Measurements from ENCODE around the gene MPST. TPM values are rescaled to one million over a fixed set of nuclear protein-coding genes. Genes with fewer than 3 reads are reported as not detected.

Gene MPST
- total RNA-seq, 2 experiments from 2014 or later = 1.7 to 1.8 TPM

- Mint-ChIP-seq H3K9me3 (no peaks in the 10 kb centered on the region), H3K36me3 (ENCODE audit: low read depth) (no peaks in the 10 kb centered on the region)
These were observed 53.1 kb downstream of the MPST start for GRCh38 chr22:37072673-37073072.

GRCh38 chr22:37074537-37074936 is 55.0 kb downstream of the MPST start:
- Mint-ChIP-seq H3K27ac (no peak overlapping the region), H3K9me3 (no peaks in the 10 kb centered on the region), H3K4me3 (no peak overlapping the region), H3K36me3 (ENCODE audit: low read depth) (no peaks in the 10 kb centered on the region), H3K4me1 (ENCODE audit: low read depth) (peaks cover 19% of the 10 kb centered on the region), H3K27me3 (peaks cover 8% of the 10 kb centered on the region)
- Histone ChIP-seq H3K27ac (ENCODE audit: low read depth in 1 of 2, low read length in 2 of 2) (no peak overlapping the region), H3K9me3 (ENCODE audit: control insufficient read depth in 1 of 2, insufficient read depth in 1 of 2, low read length in 2 of 2) (peaks cover 0 to 3% of the 10 kb centered on the region in 2 experiments), H3K36me3 (ENCODE audit: insufficient read depth, low read length) (no peaks in the 10 kb centered on the region), H3K4me3 (ENCODE audit: low read length) (no peak overlapping the region), H3K27me3 (ENCODE audit: control insufficient read depth in 1 of 2, insufficient read depth in 2 of 2, low read length in 2 of 2) (peaks cover 14 to 15% of the 10 kb centered on the region in 2 experiments), H3K4me1 (ENCODE audit: insufficient read depth, low read length) (peaks cover 19% of the 10 kb centered on the region)
- CTCF ChIA-PET = no interaction called here
- intact Hi-C loops (cut with DNase I, micrococcal nuclease) = no loop called here
- POLR2A ChIA-PET = no interaction called here
- TF ChIP-seq CTCF (IDR thresholded peaks at IDR 0.05) = no peak
- ATAC-seq (ENCODE audit: poor library complexity) (no peak), DNase-seq (no peak)

More at GRCh38 chr22:37072673-37073072, 53.1 kb downstream of the MPST start:
- Histone ChIP-seq H3K27me3 (ENCODE audit: control insufficient read depth in 1 of 2, insufficient read depth in 2 of 2, low read length in 2 of 2) (peaks cover 18 to 22% of the 10 kb centered on the region in 2 experiments), H3K4me1 (ENCODE audit: insufficient read depth, low read length) (peaks cover 1% of the 10 kb centered on the region), H3K36me3 (ENCODE audit: insufficient read depth, low read length) (no peaks in the 10 kb centered on the region), H3K4me3 (ENCODE audit: low read length) (no peak overlapping the region), H3K27ac (ENCODE audit: low read depth in 1 of 2, low read length in 2 of 2) (no peak overlapping the region), H3K9me3 (ENCODE audit: control insufficient read depth in 1 of 2, insufficient read depth in 1 of 2, low read length in 2 of 2) (peaks cover 0 to 3% of the 10 kb centered on the region in 2 experiments)
- H3K27ac Mint-ChIP-seq = no peak overlapping the region
- H3K4me1 Mint-ChIP-seq (ENCODE audit: low read depth) = peaks cover under 1% of the 10 kb centered on the region
- ChIA-PET POLR2A (no interaction called here), CTCF (no interaction called here)
- no peak for ATAC-seq (ENCODE audit: poor library complexity)
- no peak overlapping the region for H3K4me3 Mint-ChIP-seq
- H3K27me3 Mint-ChIP-seq = peaks cover 18% of the 10 kb centered on the region
- no peak for TF ChIP-seq CTCF (IDR thresholded peaks at IDR 0.05)
- no peak for DNase-seq
- intact Hi-C loops (cut with DNase I, micrococcal nuclease) = no loop called here

- Mint-ChIP-seq H3K4me3 (no peak overlapping the region), H3K27ac (no peak overlapping the region), H3K27me3 (peaks cover 3% of the 10 kb centered on the region), H3K36me3 (ENCODE audit: low read depth) (no peaks in the 10 kb centered on the region), H3K9me3 (no peaks in the 10 kb centered on the region), H3K4me1 (ENCODE audit: low read depth) (peaks cover 24% of the 10 kb centered on the region)
- DNase-seq = no peak
- Histone ChIP-seq H3K27ac (ENCODE audit: low read depth in 1 of 2, low read length in 2 of 2) (no peak overlapping the region), H3K36me3 (ENCODE audit: insufficient read depth, low read length) (no peaks in the 10 kb centered on the region), H3K9me3 (ENCODE audit: control insufficient read depth in 1 of 2, insufficient read depth in 1 of 2, low read length in 2 of 2) (peaks cover 0 to 3% of the 10 kb centered on the region in 2 experiments), H3K4me1 (ENCODE audit: insufficient read depth, low read length) (peaks cover 24% of the 10 kb centered on the region), H3K27me3 (ENCODE audit: control insufficient read depth in 1 of 2, insufficient read depth in 2 of 2, low read length in 2 of 2) (peaks cover 9 to 10% of the 10 kb centered on the region in 2 experiments), H3K4me3 (ENCODE audit: low read length) (no peak overlapping the region)
- ChIA-PET POLR2A (no interaction called here), CTCF (no interaction called here)
- intact Hi-C loops (cut with DNase I, micrococcal nuclease) = loop anchor here (5.0 kb wide), 4 partner anchors 142 to 382 kb away; no protein-coding TSS in a partner anchor
- ATAC-seq (ENCODE audit: poor library complexity) = no peak
- TF ChIP-seq CTCF (IDR thresholded peaks at IDR 0.05) = no peak
These were observed 55.5 kb downstream of the MPST start for GRCh38 chr22:37075046-37075445.

Measured in CD4-positive, alpha-beta T cell (primary cell).